Measurements from ENCODE around the gene TACSTD2.

DNA sequence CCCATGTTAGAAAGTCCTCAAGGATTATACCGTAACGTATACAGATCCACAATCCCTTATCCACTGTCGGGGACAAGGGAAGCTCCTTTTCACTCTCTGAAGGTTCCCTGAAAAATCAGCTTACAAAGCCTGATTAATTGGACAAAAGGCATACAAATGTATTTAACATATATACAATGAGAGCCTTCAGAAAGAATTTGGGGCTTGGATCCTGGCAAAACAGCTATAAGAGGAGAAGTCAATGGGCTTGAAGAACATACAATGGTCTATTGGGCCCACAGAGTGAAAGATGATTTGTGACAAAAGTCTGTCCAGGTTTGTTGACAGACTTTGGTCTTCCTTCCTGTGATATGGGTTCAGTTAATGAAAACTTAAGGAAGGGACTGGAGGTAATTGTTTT is 10.7 kb downstream of the TACSTD2 start:
- TF ChIP-seq CTCF (IDR thresholded peaks at IDR 0.05) (no peak), POLR2A (IDR thresholded peaks at IDR 0.05) (no peak)
